A549 (cell line): ENCODE measurements around the gene SORCS1. TPM values are rescaled to one million over a fixed set of nuclear protein-coding genes. Genes with fewer than 3 reads are reported as not detected.

ENCODE experiments used
- ATAC-seq, 2 experiments: fragments of 200-7000 bp in 1 of 2; fragments of >200 bp in 1 of 2; cut with Nextera tagmentation in 1 of 2; cut with Tn5 transposase in 1 of 2; 3 replicates each; pipeline versions ENCODE4 v1.8.0 to v1.9.1; 2018 to 2020; ENCODE audit warnings: mild to moderate bottlenecking in 1 of 2, moderate library complexity in 1 of 2
- CTCF ChIA-PET: fragments of 300-600 bp; sonication (Branson Sonifier 250); formaldehyde crosslinking; extraction: SDS; loops from one replicate; lab custom pipeline; 2021; ENCODE audit warnings: antibody characterized with exemption, inconsistent platforms; lab: Yijun Ruan, JAX
- POLR2A ChIA-PET: fragments of 350-600 bp; formaldehyde crosslinking; extraction: SDS; loops from one replicate; lab custom pipeline; 2021; ENCODE audit warnings: antibody characterized with exemption, inconsistent platforms; lab: Yijun Ruan, JAX
- DNase-seq, 2 experiments: peaks; one replicate each; pipeline versions ENCODE4 v3.0.0 to v3.0.0-alpha.2; 2011 to 2016; ENCODE audit warnings: low read depth in 1 of 2, low spot score in 1 of 2
- FAIRE-seq: peaks from 2 replicates; lab custom pipeline; 2011; peaks lifted over from hg19 to GRCh38; lab: Jason Lieb, UNC
- H3K27ac ChIP-seq, 2 experiments: fragments of >200 bp; sonication (Bioruptor Twin); formaldehyde crosslinking; 3 replicates each; pipeline ENCODE4 v1.5.1; 2016 to 2017
- H3K4me1 ChIP-seq: fragments of >200 bp; sonication (Bioruptor Twin); formaldehyde crosslinking; 3 replicates; pipeline ENCODE4 v1.6.1; 2016
- H3K4me2 ChIP-seq: fragments of >200 bp; sonication (Bioruptor Twin); formaldehyde crosslinking; 3 replicates; pipeline ENCODE4 v1.6.1; 2016
- H3K4me3 ChIP-seq: fragments of >200 bp; sonication (Bioruptor Twin); formaldehyde crosslinking; 3 replicates; pipeline ENCODE4 v1.5.1; 2016
- H3K9me3 ChIP-seq: fragments of >200 bp; sonication (Bioruptor Twin); formaldehyde crosslinking; 3 replicates; pipeline ENCODE4 v1.6.1; 2016
- ATOH8 ChIP-seq: fragments of 250-450 bp; sonication (Bioruptor Pico); IDR thresholded peaks from 2 replicates; pipeline ENCODE4 v1.5.0; 2020; ENCODE audit warnings: low read depth, mild to moderate bottlenecking, moderate library complexity
- BHLHE40 ChIP-seq: IDR thresholded peaks from 2 replicates; pipeline ENCODE4 v1.6.1; 2012; ENCODE audit warnings: low read depth, low read length, inconsistent platforms
- CHD2 ChIP-seq: fragments of 150-350 bp; IDR thresholded peaks from 2 replicates; pipeline ENCODE4 v1.6.1; 2014; ENCODE audit warnings: low read length; ENCODE audit not compliant: partially characterized antibody
- CHD4 ChIP-seq: fragments of 200-600 bp; sonication (generic); IDR thresholded peaks from 2 replicates; pipeline ENCODE4 v1.6.1; 2016; ENCODE audit warnings: antibody characterized with exemption, mild to moderate bottlenecking, borderline replicate concordance
- CTCF ChIP-seq: fragments of >200 bp; sonication (Bioruptor Twin); formaldehyde crosslinking; IDR thresholded peaks from 3 replicates; pipeline ENCODE4 v1.5.1; 2016
- ELK1 ChIP-seq: fragments of 150-350 bp; IDR thresholded peaks from 2 replicates; pipeline ENCODE4 v1.6.1; 2014; ENCODE audit warnings: low read depth, mild to moderate bottlenecking, low read length
- FOSB ChIP-seq: fragments of 250-450 bp; sonication (Bioruptor Pico); IDR thresholded peaks from 2 replicates; pipeline ENCODE4 v1.5.0; 2020; ENCODE audit warnings: mild to moderate bottlenecking, moderate library complexity
- FOSL2 ChIP-seq, 2 experiments: fragments of 450-650 bp in 1 of 2; fragments of >200 bp in 1 of 2; sonication (Bioruptor Twin) in 1 of 2; formaldehyde crosslinking; IDR thresholded peaks; 2 replicates each; pipeline versions ENCODE4 v1.5.0 to v1.6.1; 2016 to 2020; ENCODE audit warnings: mild to moderate bottlenecking in 1 of 2, moderate library complexity in 1 of 2
- GATA3 ChIP-seq: IDR thresholded peaks from 2 replicates; pipeline ENCODE4 v1.6.1; 2012; ENCODE audit warnings: borderline replicate concordance
- HMGXB4 ChIP-seq: fragments of 250-450 bp; sonication (Bioruptor Pico); IDR thresholded peaks from 2 replicates; pipeline ENCODE4 v1.5.0; 2021; ENCODE audit warnings: mild to moderate bottlenecking, moderate library complexity, borderline replicate concordance
- KDM1A ChIP-seq: fragments of 200-600 bp; sonication (generic); IDR thresholded peaks from 2 replicates; pipeline ENCODE4 v1.6.1; 2016; ENCODE audit warnings: low read depth, mild to moderate bottlenecking
- KDM5A ChIP-seq: fragments of 200-600 bp; sonication (generic); IDR thresholded peaks from 2 replicates; pipeline ENCODE4 v1.6.1; 2016; ENCODE audit warnings: antibody characterized with exemption, mild to moderate bottlenecking
- NFE2L2 ChIP-seq: fragments of 150-350 bp; conservative IDR thresholded peaks from 2 replicates; pipeline ENCODE4 v1.6.1; 2014; ENCODE audit warnings: low read length
- NR3C1 ChIP-seq: fragments of >200 bp; sonication (Bioruptor Twin); formaldehyde crosslinking; IDR thresholded peaks from 3 replicates; pipeline ENCODE4 v1.6.1; 2017
- POLR2A ChIP-seq: IDR thresholded peaks from 2 replicates; pipeline ENCODE4 v1.6.1; 2012; ENCODE audit warnings: mild to moderate bottlenecking, low read length
- RNF2 ChIP-seq: fragments of 200-600 bp; sonication (generic); IDR thresholded peaks from 2 replicates; pipeline ENCODE4 v1.6.1; 2016; ENCODE audit warnings: low read depth, mild to moderate bottlenecking, antibody characterized with exemption, moderate library complexity, borderline replicate concordance
- TP53 ChIP-seq: fragments of 250-450 bp; sonication (Bioruptor Pico); IDR thresholded peaks from 2 replicates; pipeline ENCODE4 v1.5.0; 2021; ENCODE audit warnings: mild to moderate bottlenecking, moderate library complexity
- USF2 ChIP-seq: fragments of 450-650 bp; IDR thresholded peaks from 2 replicates; pipeline ENCODE4 v1.6.1; 2014; ENCODE audit warnings: antibody characterized with exemption
- ZNF302 ChIP-seq: fragments of 250-450 bp; sonication (Bioruptor Pico); IDR thresholded peaks from 2 replicates; pipeline ENCODE4 v1.9.0; 2021; ENCODE audit warnings: inconsistent platforms, mild to moderate bottlenecking, moderate library complexity
- ZSCAN20 ChIP-seq: fragments of 250-450 bp; sonication (Bioruptor Pico); IDR thresholded peaks from 2 replicates; pipeline ENCODE4 v1.8.0; 2022; ENCODE audit warnings: mild to moderate bottlenecking, moderate library complexity
- WGBS: methylation state at CpG from one replicate; pipeline ENCODE4 v1.1.6; 2017; ENCODE audit errors: missing lambda C conversion rate; 5-methylcytosine and 5-hydroxymethylcytosine counted together
- polyA plus RNA-seq, 4 experiments: library from polyadenylated mRNA; depleted of rRNA in 3 of 4; stranded (reverse); fragments of >200 nt; fragmentation: RNase III in 1 of 4; extraction: RNeasy Plus Mini Kit Qiagen cat#74134 plus additional on column Dnase treatment in 1 of 4; gene quantifications; 2 replicates in 3 of 4; 3 replicates in 1 of 4; pipeline ENCODE4 v1.2.3, GENCODE V29; 2011 to 2017

Gene SORCS1
- polyA plus RNA-seq, 2 of the 4 experiments (the other 2 are of a cell fraction), result not detected

GRCh38 chr10:107064075-107064474 lies 100.4 kb downstream of the SORCS1 start:
- ChIA-PET POLR2A (no interaction called here), CTCF (no interaction called here)
- TF ChIP-seq USF2, result no peak
- TF ChIP-seq ELK1, result no peak
- no peak for TF ChIP-seq KDM5A
- TF ChIP-seq ATOH8, result no peak
- ATAC-seq (no peak), DNase-seq (no peak), FAIRE-seq (no peak)
- H3K27ac ChIP-seq, result no peak overlapping the region
- H3K4me2 ChIP-seq, result no peak overlapping the region
- H3K9me3 ChIP-seq, result no peaks in the 10 kb centered on the region
- no peak overlapping the region for H3K4me3 ChIP-seq
- 8% methylated on average over 5 of the region's 5 CpGs for WGBS
- H3K4me1 ChIP-seq, result no peaks in the 10 kb centered on the region

GRCh38 chr10:107059872-107060271 lies 104.6 kb downstream of the SORCS1 start:
- ChIA-PET POLR2A (no interaction called here), CTCF (interaction anchor here (0.7 kb wide), 1 partner anchor 421 kb away, joined by 3 read pairs; no protein-coding TSS in a partner anchor)
- Histone ChIP-seq H3K4me2 (no peak overlapping the region), H3K27ac (no peak overlapping the region), H3K9me3 (no peaks in the 10 kb centered on the region), H3K4me1 (no peaks in the 10 kb centered on the region), H3K4me3 (no peak overlapping the region)
- WGBS, result 7% methylated on average over 3 of the region's 3 CpGs
- ATAC-seq (no peak), FAIRE-seq (no peak), DNase-seq (no peak)
- TF ChIP-seq KDM1A (no peak), NFE2L2 (no peak), ZSCAN20 (CRISPR knock-in tag) (no peak), HMGXB4 (CRISPR knock-in tag) (no peak), FOSL2 (IDR thresholded peaks at IDR 0.05) (no peak), FOSL2 (CRISPR knock-in tag; IDR thresholded peaks at IDR 0.05) (no peak), RNF2 (no peak), TP53 (CRISPR knock-in tag) (no peak), POLR2A (no peak), GATA3 (no peak), CTCF (no peak), BHLHE40 (no peak)
- TF ChIP-seq, all 56 proteins: peak for 0

GRCh38 chr10:107059068-107059804 lies 105.3 kb downstream of the SORCS1 start:
- ChIA-PET CTCF (no interaction called here), POLR2A (no interaction called here)
- H3K4me2 ChIP-seq, result no peak overlapping the region
- H3K4me1 ChIP-seq, result no peaks in the 10 kb centered on the region
- H3K9me3 ChIP-seq, result no peaks in the 10 kb centered on the region
- ATAC-seq (no peak), FAIRE-seq (no peak), DNase-seq (no peak)
- H3K4me3 ChIP-seq, result no peak overlapping the region
- WGBS, result 3% methylated on average over 4 of the region's 4 CpGs
- no peak overlapping the region for H3K27ac ChIP-seq
- TF ChIP-seq ATOH8 (no peak), ELK1 (no peak), FOSL2 (IDR thresholded peaks at IDR 0.05) (no peak), FOSL2 (CRISPR knock-in tag; IDR thresholded peaks at IDR 0.05) (no peak), CHD2 (no peak), GATA3 (no peak), CHD4 (no peak), FOSB (no peak), ZNF302 (no peak), NR3C1 (no peak)
